HAP-1 (cell line): ENCODE measurements around the gene AHDC1.
A peak's percentile ranks its signal among the peaks of the same experiment; 100 is the strongest.

Experiments
- DNase-seq, 2 experiments: peaks; one replicate each; pipeline ENCODE4 v3.0.0-alpha.2; 2016 to 2020; ENCODE audit warnings: low spot score in 2 of 2
- H3K27me3 ChIP-seq: fragments of 250-450 bp; sonication (Bioruptor Pico); 2 replicates; pipeline ENCODE4 v1.5.1; 2020; ENCODE audit warnings: low read depth, mild to moderate bottlenecking, moderate library complexity
- H3K36me3 ChIP-seq: fragments of 250-450 bp; sonication (Bioruptor Pico); replicated peaks from 2 replicates; pipeline ENCODE4 v1.5.1; 2020; ENCODE audit warnings: mild to moderate bottlenecking
- H3K4me1 ChIP-seq: fragments of 250-450 bp; sonication (Bioruptor Pico); 2 replicates; pipeline ENCODE4 v1.5.1; 2020; ENCODE audit warnings: mild to moderate bottlenecking
- H3K4me3 ChIP-seq: fragments of 250-450 bp; sonication (Bioruptor Pico); 2 replicates; pipeline ENCODE4 v1.5.1; 2020; ENCODE audit warnings: mild to moderate bottlenecking, moderate library complexity
- H3K9me3 ChIP-seq: fragments of 250-450 bp; sonication (Bioruptor Pico); 2 replicates; pipeline ENCODE4 v1.5.1; 2020; ENCODE audit warnings: mild to moderate bottlenecking, moderate library complexity
- in situ Hi-C: fragments of 300-500 bp; cut with MboI; formaldehyde crosslinking; loops from 3 replicates; pipeline ENCODE4 v1.14.3; 2020; ENCODE audit warnings: low sequenced_read_pairs, inconsistent platforms, mixed read lengths

The AHDC1 gene

GRCh38 chr1:27593678-27594563 is 10.0 kb downstream of the AHDC1 start:
- Histone ChIP-seq H3K4me1 (peaks cover 3% of the 10 kb centered on the region; the same call in 1 of the 2 replicates), H3K4me3 (no peak overlapping the region), H3K9me3 (no peaks in the 10 kb centered on the region), H3K27me3 (no peaks in the 10 kb centered on the region), H3K36me3 (no peaks in the 10 kb centered on the region)
- DNase-seq: no peak
- in situ Hi-C loops: no loop called here

DNA sequence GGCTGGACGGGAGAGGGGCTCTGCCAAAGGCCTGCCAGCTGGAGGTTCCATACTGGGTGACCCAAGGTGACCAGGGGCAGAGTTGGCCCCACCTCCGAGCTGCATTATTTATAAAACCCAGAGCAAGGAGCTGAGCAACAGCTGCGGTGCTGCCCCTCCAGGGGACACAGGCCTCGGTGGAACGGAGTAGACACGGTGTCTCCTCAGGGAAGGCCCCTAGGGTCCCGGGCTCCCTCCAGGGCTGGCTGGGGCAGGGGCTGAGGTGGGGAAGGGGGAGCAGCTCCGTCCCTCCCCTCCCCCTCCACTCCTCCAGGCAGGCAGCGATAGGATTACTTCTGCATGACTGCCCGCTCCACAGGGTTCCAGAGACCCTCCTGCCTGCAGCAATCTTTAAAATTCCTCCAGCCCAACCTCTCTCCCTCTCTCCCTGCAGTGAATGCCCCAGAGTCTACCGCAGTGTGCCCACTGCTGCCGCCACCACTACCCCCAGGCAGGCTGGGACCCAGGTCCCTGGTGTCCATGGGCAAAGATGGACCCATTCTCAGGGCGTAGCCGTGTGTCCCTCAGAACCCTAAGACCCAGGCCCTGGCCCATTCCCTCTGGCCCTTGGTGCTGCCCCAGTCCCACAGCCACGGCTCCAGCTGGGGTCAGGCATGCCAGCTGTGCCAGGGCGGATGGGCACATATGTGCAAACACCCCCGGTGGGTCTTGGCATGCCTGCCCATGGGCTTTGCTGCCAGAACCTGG is 10.8 kb downstream of the AHDC1 start:
- no peak for DNase-seq
- no peaks in the 10 kb centered on the region for H3K9me3 ChIP-seq
- H3K27me3 ChIP-seq: no peaks in the 10 kb centered on the region
- no peak overlapping the region for H3K4me3 ChIP-seq
- in situ Hi-C loops: no loop called here
- H3K4me1 ChIP-seq: peaks cover 3% of the 10 kb centered on the region; the same call in 1 of the 2 replicates
- no peaks in the 10 kb centered on the region for H3K36me3 ChIP-seq

- H3K4me3 ChIP-seq: no peak overlapping the region
- peaks cover 3% of the 10 kb centered on the region; the same call in 1 of the 2 replicates for H3K4me1 ChIP-seq
- no peaks in the 10 kb centered on the region for H3K27me3 ChIP-seq
- DNase-seq: no peak
- H3K9me3 ChIP-seq: no peaks in the 10 kb centered on the region
- H3K36me3 ChIP-seq: no peaks in the 10 kb centered on the region
- in situ Hi-C loops: no loop called here
Measured at GRCh38 chr1:27592232-27592930, 11.6 kb downstream of the AHDC1 start.

DNA sequence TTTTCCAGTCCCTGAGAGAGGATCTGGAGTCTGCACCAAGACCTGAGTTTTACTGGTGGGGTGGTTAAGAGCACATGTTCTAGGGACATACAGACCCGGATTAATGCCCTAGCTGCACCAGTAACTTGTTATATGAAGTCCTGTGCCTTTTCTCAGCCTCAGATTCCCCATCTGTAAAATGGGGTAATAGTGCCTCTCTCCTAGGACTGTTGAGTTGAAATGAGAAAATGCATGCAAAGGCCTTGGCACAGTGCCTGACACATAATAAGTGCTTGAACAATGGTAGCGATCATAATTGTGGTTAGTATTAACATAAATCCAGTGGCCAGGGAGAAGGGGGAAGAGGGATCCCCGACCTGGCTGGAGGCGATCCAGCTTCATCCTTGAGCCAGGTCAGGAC is 12.3 kb downstream of the AHDC1 start:
- in situ Hi-C loops: no loop called here
- Histone ChIP-seq H3K4me3 (no peak overlapping the region), H3K36me3 (no peaks in the 10 kb centered on the region), H3K9me3 (no peaks in the 10 kb centered on the region), H3K27me3 (no peaks in the 10 kb centered on the region), H3K4me1 (peaks cover 3% of the 10 kb centered on the region; the same call in 1 of the 2 replicates)
- DNase-seq: peak in 1 of 2 experiments; percentile 43

DNA sequence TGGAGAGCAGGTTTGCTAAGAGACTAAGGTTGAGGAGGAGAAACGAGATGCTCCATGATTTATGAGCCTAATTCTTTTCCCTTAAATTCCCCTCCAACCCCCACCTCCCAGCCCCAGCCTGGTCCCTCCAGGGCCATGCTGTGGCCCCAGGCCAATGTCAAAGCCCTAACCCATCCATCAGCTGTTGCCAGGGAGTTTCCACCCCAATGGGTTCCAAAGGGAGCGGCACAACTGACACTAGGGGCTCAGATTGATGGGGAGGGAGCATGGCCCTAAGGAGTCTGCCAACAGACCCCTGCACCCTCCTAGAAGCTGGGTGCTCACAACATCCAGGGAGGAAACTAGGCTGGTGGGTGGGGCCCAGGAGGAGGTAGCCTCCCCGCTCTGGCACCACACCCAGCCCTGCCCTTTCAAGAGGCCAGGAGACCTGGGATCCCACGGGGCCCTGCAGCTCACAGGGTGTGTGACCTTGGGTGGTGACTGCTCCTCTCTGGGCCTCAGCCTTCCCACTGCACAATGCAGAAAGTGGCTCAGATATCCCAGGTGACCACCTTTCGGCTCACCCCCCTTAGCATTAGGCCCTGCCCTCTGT is 12.9 kb downstream of the AHDC1 start:
- Histone ChIP-seq H3K9me3 (no peaks in the 10 kb centered on the region), H3K27me3 (no peaks in the 10 kb centered on the region), H3K4me1 (peaks cover 3% of the 10 kb centered on the region; the same call in 1 of the 2 replicates), H3K36me3 (no peaks in the 10 kb centered on the region), H3K4me3 (no peak overlapping the region)
- no peak for DNase-seq
- in situ Hi-C loops: no loop called here

- peak in 1 of 2 experiments; percentile 59 for DNase-seq
- Histone ChIP-seq H3K4me3 (no peak overlapping the region), H3K9me3 (no peaks in the 10 kb centered on the region), H3K36me3 (no peaks in the 10 kb centered on the region), H3K27me3 (no peaks in the 10 kb centered on the region), H3K4me1 (peaks cover 3% of the 10 kb centered on the region; the same call in 1 of the 2 replicates)
- in situ Hi-C loops: no loop called here
Measured at GRCh38 chr1:27589841-27590426, 14.0 kb downstream of the AHDC1 start.

GRCh38 chr1:27589441-27589840 is 14.5 kb downstream of the AHDC1 start:
- in situ Hi-C loops: no loop called here
- no peak overlapping the region for H3K4me3 ChIP-seq
- H3K9me3 ChIP-seq: no peaks in the 10 kb centered on the region
- DNase-seq: no peak
- no peaks in the 10 kb centered on the region for H3K27me3 ChIP-seq
- H3K4me1 ChIP-seq: peaks cover 3% of the 10 kb centered on the region; the same call in 1 of the 2 replicates
- no peaks in the 10 kb centered on the region for H3K36me3 ChIP-seq

DNA sequence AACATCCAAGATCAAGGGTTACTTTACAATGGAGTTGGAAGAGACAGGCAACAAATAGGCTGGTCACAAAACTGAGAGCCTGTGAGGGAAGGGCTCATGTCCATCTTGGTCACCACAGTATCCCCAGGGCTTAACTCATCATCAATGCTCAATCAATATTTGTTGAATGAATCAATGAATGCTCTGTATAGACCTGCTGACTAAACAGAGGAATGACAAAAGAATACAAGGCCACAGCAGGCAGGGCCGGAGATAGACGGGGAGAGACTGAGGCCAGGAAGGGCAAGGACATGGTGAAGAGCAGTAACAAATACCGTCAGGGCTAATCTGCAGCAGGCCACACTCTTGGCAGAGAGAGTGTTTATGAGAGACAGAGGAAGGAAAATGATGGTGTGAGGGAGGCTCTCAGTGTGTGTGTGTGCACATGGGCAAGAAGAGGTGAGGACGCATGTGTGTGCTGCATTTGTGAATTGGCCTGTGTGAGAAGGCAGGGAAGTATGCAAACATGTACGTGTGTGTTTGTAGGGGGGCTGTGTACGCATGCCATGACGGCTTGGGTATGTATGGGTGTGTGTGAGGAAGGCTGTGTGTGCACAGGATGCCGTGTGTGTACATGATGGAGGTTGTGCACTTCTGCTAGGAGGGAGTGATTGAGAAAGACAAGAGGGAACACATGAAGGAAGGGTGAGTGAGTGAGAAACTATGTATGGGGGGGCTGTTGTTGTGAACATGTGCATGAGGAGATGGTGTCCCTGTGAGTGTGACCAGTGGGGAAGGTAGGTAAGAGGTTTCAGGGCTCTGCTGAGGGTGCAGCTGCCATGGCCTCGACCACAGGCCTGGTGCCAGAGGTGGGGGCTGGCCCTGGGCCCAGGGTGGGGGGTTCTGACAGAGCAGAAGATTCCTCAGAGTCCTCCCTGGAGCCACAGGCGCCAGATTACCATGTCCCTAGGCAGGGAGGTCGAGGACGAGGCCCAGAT is 15.4 kb downstream of the AHDC1 start:
- no peaks in the 10 kb centered on the region for H3K9me3 ChIP-seq
- H3K27me3 ChIP-seq: no peaks in the 10 kb centered on the region

GRCh38 chr1:27585684-27586083 is 18.3 kb downstream of the AHDC1 start:
- in situ Hi-C loops: no loop called here
- no peaks in the 10 kb centered on the region for H3K27me3 ChIP-seq
- DNase-seq: no peak
- H3K4me3 ChIP-seq: no peak overlapping the region
- H3K4me1 ChIP-seq: no peaks in the 10 kb centered on the region
- H3K9me3 ChIP-seq: no peaks in the 10 kb centered on the region
- no peaks in the 10 kb centered on the region for H3K36me3 ChIP-seq

More for the DNA sequence above, 15.4 kb downstream of the AHDC1 start:
- no peak for DNase-seq
- peaks cover 3% of the 10 kb centered on the region; the same call in 1 of the 2 replicates for H3K4me1 ChIP-seq
- in situ Hi-C loops: no loop called here
- H3K36me3 ChIP-seq: no peaks in the 10 kb centered on the region
- H3K4me3 ChIP-seq: no peak overlapping the region

DNA sequence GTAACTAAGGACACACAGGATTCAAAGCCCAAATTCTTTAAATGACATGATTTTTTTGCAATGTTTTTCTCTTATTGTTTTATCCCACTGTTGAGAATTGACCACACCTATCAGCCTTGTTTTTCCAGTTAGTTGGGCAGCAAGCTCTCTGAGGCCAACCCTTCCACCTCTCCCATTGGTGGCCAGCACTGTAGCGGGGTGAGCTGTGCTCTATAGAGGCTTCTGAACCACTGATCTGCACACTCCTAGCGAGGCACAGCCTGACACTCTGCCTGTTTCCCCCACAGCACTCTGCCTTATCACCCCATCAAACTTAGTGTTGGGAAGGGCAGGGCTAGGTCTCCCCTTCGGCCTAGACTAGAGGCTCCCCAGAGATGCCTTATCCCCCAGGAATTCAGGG is 19.5 kb downstream of the AHDC1 start:
- in situ Hi-C loops: no loop called here
- no peak for DNase-seq
- H3K27me3 ChIP-seq: no peaks in the 10 kb centered on the region
- H3K4me3 ChIP-seq: no peak overlapping the region
- no peaks in the 10 kb centered on the region for H3K9me3 ChIP-seq
- H3K36me3 ChIP-seq: no peaks in the 10 kb centered on the region
- H3K4me1 ChIP-seq: no peaks in the 10 kb centered on the region

DNA sequence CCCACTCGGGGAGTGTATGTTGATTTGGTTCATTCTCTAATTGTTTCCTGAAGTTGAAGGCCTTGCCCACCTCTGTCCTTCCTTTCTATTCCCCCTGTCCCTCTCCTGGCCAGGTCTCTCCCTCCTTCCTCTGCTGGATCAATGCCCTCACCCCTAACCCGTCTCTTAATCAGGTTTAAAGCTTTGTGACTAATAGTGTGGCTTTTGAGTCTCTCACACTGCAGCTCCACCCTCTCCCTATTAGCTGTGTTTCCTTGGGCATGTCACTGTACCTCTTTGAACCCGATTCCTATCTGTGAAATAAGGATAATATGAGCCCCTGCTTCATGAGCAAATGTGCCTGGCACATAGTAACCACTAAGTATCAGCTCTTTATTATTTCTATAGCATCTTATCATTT is 20.5 kb downstream of the AHDC1 start:
- no peaks in the 10 kb centered on the region for H3K27me3 ChIP-seq
- in situ Hi-C loops: no loop called here
- no peaks in the 10 kb centered on the region for H3K4me1 ChIP-seq
- H3K36me3 ChIP-seq: no peaks in the 10 kb centered on the region
- H3K4me3 ChIP-seq: no peak overlapping the region
- DNase-seq: no peak
- no peaks in the 10 kb centered on the region for H3K9me3 ChIP-seq

- DNase-seq: no peak
- Histone ChIP-seq H3K9me3 (no peaks in the 10 kb centered on the region), H3K27me3 (no peaks in the 10 kb centered on the region), H3K4me3 (no peak overlapping the region), H3K4me1 (no peaks in the 10 kb centered on the region), H3K36me3 (no peaks in the 10 kb centered on the region)
- in situ Hi-C loops: no loop called here
Measured at GRCh38 chr1:27581823-27582243, 22.1 kb downstream of the AHDC1 start.
